ENCODE data around the gene STK39. TPM values are rescaled to one million over a fixed set of nuclear protein-coding genes. Genes with fewer than 3 reads are reported as not detected.

Gene STK39
- total RNA-seq, 4 donors from 2014 or later, result 35.3 to 58.0 (median 47.0) TPM

- H3K36me3 ChIP-seq, result no peaks in the 10 kb centered on the region
- WGBS, 2 donors (ENCODE audit: low coverage in 1 of 2), result 83 to 94% methylated on average over 6 to 11 of the region's 15 CpGs
- ATAC-seq, result no peak
Observed at GRCh38 chr2:168203762-168204693, 43.4 kb downstream of the STK39 start.

GRCh38 chr2:168201584-168202116, 45.7 kb downstream of the STK39 start:
- H3K4me3 ChIP-seq, result no peak overlapping the region
- no peak for TF ChIP-seq POLR2AphosphoS5 (IDR thresholded peaks at IDR 0.05)
- TF ChIP-seq POLR2A (IDR thresholded peaks at IDR 0.05), result no peak
- no peak for TF ChIP-seq EP300 (IDR thresholded peaks at IDR 0.05)
- no peak for TF ChIP-seq CTCF (IDR thresholded peaks at IDR 0.05)
- peaks cover 5 to 47% (median 6%) of the 10 kb centered on the region in 3 donors for H3K4me1 ChIP-seq
- no peaks in the 10 kb centered on the region for H3K36me3 ChIP-seq
- WGBS, 2 donors (ENCODE audit: low coverage in 1 of 2), result 59 to 60% methylated on average over 5 of the region's 5 CpGs
- no peak for ATAC-seq
- peak overlapping the region; percentile 34 to 68 (median 58) for H3K27ac ChIP-seq
- H3K27me3 ChIP-seq, result no peaks in the 10 kb centered on the region
- H3K9me3 ChIP-seq, result no peaks in the 10 kb centered on the region

More at GRCh38 chr2:168203762-168204693, 43.4 kb downstream of the STK39 start:
- Histone ChIP-seq H3K9me3 (no peaks in the 10 kb centered on the region), H3K4me1 (peaks cover 5 to 42% (median 6%) of the 10 kb centered on the region in 3 donors), H3K27me3 (no peaks in the 10 kb centered on the region), H3K27ac (no peak overlapping the region), H3K4me3 (no peak overlapping the region)
- no peak for TF ChIP-seq POLR2A (IDR thresholded peaks at IDR 0.05)

GRCh38 chr2:168200930-168201583, 46.3 kb downstream of the STK39 start:
- no peak for ATAC-seq
- Histone ChIP-seq H3K4me1 (peaks cover 5 to 52% (median 6%) of the 10 kb centered on the region in 3 donors), H3K9me3 (no peaks in the 10 kb centered on the region), H3K27me3 (no peaks in the 10 kb centered on the region), H3K36me3 (no peaks in the 10 kb centered on the region), H3K4me3 (no peak overlapping the region), H3K27ac (peak overlapping the region; percentile 34 to 68 (median 58))
- TF ChIP-seq POLR2A (IDR thresholded peaks at IDR 0.05) (no peak), EP300 (IDR thresholded peaks at IDR 0.05) (no peak), CTCF (IDR thresholded peaks at IDR 0.05) (no peak), POLR2AphosphoS5 (IDR thresholded peaks at IDR 0.05) (peak; percentile 53)
- WGBS, 2 donors (ENCODE audit: low coverage in 1 of 2), result 32 to 63% methylated on average over 4 to 5 of the region's 6 CpGs

- no peak for ATAC-seq
- no peaks in the 10 kb centered on the region for H3K9me3 ChIP-seq
- no peaks in the 10 kb centered on the region for H3K36me3 ChIP-seq
- peak overlapping the region; percentile 33 to 68 (median 46) for H3K27ac ChIP-seq
- TF ChIP-seq POLR2A (IDR thresholded peaks at IDR 0.05) (no peak), POLR2AphosphoS5 (IDR thresholded peaks at IDR 0.05) (no peak), EP300 (IDR thresholded peaks at IDR 0.05) (no peak), CTCF (IDR thresholded peaks at IDR 0.05) (no peak)
- H3K27me3 ChIP-seq, result no peaks in the 10 kb centered on the region
- 39 to 74% methylated on average over 3 to 7 of the region's 7 CpGs for WGBS, 2 donors (ENCODE audit: low coverage in 1 of 2)
- no peak overlapping the region for H3K4me3 ChIP-seq
- peaks cover 5 to 64% (median 6%) of the 10 kb centered on the region in 3 donors for H3K4me1 ChIP-seq
Observed at GRCh38 chr2:168198476-168199207, 48.8 kb downstream of the STK39 start.

GRCh38 chr2:168196764-168197180, 50.6 kb downstream of the STK39 start:
- Histone ChIP-seq H3K4me3 (no peak overlapping the region), H3K36me3 (no peaks in the 10 kb centered on the region), H3K4me1 (peaks cover 5 to 73% (median 9%) of the 10 kb centered on the region in 3 donors), H3K9me3 (no peaks in the 10 kb centered on the region), H3K27me3 (no peaks in the 10 kb centered on the region), H3K27ac (no peak overlapping the region)
- TF ChIP-seq CTCF (IDR thresholded peaks at IDR 0.05) (no peak), POLR2A (IDR thresholded peaks at IDR 0.05) (no peak), POLR2AphosphoS5 (IDR thresholded peaks at IDR 0.05) (no peak), EP300 (IDR thresholded peaks at IDR 0.05) (no peak)
- ATAC-seq, result no peak
- WGBS, 2 donors (ENCODE audit: low coverage in 1 of 2), result 88 to 95% methylated on average over 4 of the region's 4 CpGs
